Osteoblast (primary cell): ENCODE measurements around the gene ZBTB24. TPM values are rescaled to one million over a fixed set of nuclear protein-coding genes. Genes with fewer than 3 reads are reported as not detected.

Experiments
- DNase-seq: peaks from one replicate; pipeline ENCODE4 v3.0.0; 2011; ENCODE audit warnings: low spot score, mixed read lengths; ENCODE audit not compliant: insufficient read length; ENCODE audit errors: missing footprints
- H2AFZ ChIP-seq: 2 replicates; pipeline ENCODE4 v1.6.0; 2011; ENCODE audit warnings: mild to moderate bottlenecking, low read length
- H3K27ac ChIP-seq: 2 replicates; pipeline ENCODE4 v1.5.1; 2011; ENCODE audit warnings: mild to moderate bottlenecking, low read depth, low read length, moderate library complexity
- H3K27me3 ChIP-seq: 2 replicates; pipeline ENCODE4 v1.6.0; 2012; ENCODE audit warnings: mild to moderate bottlenecking, control low read depth, inconsistent platforms, low read length, moderate library complexity; ENCODE audit not compliant: insufficient read depth
- H3K36me3 ChIP-seq: 2 replicates; pipeline ENCODE4 v1.5.1; 2011; ENCODE audit warnings: mild to moderate bottlenecking, low read length, control low read depth, moderate library complexity; ENCODE audit not compliant: insufficient read depth
- H3K4me1 ChIP-seq: 2 replicates; pipeline ENCODE4 v1.5.1; 2011; ENCODE audit warnings: mild to moderate bottlenecking, low read length, control low read depth, moderate library complexity; ENCODE audit not compliant: insufficient read depth
- H3K4me2 ChIP-seq: 2 replicates; pipeline ENCODE4 v1.6.0; 2011; ENCODE audit warnings: mild to moderate bottlenecking, low read length; ENCODE audit not compliant: insufficient read depth
- H3K4me3 ChIP-seq: fragments of 200-600 bp; sonication (generic); 3 replicates; pipeline ENCODE4 v1.5.1; 2012; ENCODE audit warnings: mild to moderate bottlenecking, low read length, inconsistent platforms; ENCODE audit not compliant: insufficient read depth
- H3K79me2 ChIP-seq: 2 replicates; pipeline ENCODE4 v1.6.0; 2012; ENCODE audit warnings: mild to moderate bottlenecking, low read length, control low read depth, inconsistent platforms; ENCODE audit not compliant: insufficient read depth
- H3K9me3 ChIP-seq: 2 replicates; pipeline ENCODE4 v1.5.1; 2011; ENCODE audit warnings: low read depth, low read length, control low read depth
- H4K20me1 ChIP-seq: 2 replicates; pipeline ENCODE4 v1.6.0; 2012; ENCODE audit warnings: mild to moderate bottlenecking, low read length, control low read depth; ENCODE audit not compliant: insufficient read depth
- total RNA-seq: library from RNA; depleted of rRNA; stranded (reverse); fragments of >200 nt; gene quantifications from 2 replicates; pipeline ENCODE4 v1.2.3, GENCODE V29; 2012
- TF ChIP-seq, protein P1 (sequence below): IDR thresholded peaks from 2 replicates; pipeline ENCODE4 v1.5.1; 2011; ENCODE audit warnings: mild to moderate bottlenecking, low read depth, low read length, moderate library complexity; ENCODE audit errors: extremely low read depth

ZBTB24 gene
- total RNA-seq, 1 donor: 8.7 TPM

DNA sequence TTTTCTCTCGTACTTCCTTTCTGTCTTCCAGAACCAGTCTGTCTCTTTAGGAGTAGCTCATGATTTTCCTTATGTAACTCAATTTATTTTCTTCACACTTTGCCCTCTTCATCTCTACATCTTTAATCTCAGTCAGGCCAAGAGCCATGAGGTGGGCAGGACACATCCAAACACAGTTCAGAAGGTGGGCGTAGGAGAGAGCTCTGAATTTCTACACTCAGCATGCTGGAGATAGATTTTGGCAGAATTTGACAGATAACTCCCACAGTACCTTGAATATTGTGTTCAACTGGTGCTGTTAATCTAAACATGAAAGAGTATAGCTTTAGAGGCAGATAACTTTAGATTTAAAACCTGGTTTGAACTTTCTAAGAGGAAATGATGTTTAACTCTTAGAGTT lies 23.8 kb upstream of the ZBTB24 start:
- H3K9me3 ChIP-seq: no peaks in the 10 kb centered on the region
- no peak overlapping the region for H2AFZ ChIP-seq
- TF ChIP-seq, protein P1, sequence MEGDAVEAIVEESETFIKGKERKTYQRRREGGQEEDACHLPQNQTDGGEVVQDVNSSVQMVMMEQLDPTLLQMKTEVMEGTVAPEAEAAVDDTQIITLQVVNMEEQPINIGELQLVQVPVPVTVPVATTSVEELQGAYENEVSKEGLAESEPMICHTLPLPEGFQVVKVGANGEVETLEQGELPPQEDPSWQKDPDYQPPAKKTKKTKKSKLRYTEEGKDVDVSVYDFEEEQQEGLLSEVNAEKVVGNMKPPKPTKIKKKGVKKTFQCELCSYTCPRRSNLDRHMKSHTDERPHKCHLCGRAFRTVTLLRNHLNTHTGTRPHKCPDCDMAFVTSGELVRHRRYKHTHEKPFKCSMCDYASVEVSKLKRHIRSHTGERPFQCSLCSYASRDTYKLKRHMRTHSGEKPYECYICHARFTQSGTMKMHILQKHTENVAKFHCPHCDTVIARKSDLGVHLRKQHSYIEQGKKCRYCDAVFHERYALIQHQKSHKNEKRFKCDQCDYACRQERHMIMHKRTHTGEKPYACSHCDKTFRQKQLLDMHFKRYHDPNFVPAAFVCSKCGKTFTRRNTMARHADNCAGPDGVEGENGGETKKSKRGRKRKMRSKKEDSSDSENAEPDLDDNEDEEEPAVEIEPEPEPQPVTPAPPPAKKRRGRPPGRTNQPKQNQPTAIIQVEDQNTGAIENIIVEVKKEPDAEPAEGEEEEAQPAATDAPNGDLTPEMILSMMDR: no peak
- no peak overlapping the region for H3K4me2 ChIP-seq
- no peaks in the 10 kb centered on the region for H4K20me1 ChIP-seq
- no peak for DNase-seq
- no peaks in the 10 kb centered on the region for H3K36me3 ChIP-seq
- H3K4me3 ChIP-seq: no peak overlapping the region
- H3K27me3 ChIP-seq: peaks cover 3% of the 10 kb centered on the region
- no peaks in the 10 kb centered on the region for H3K4me1 ChIP-seq
- H3K79me2 ChIP-seq: no peaks in the 10 kb centered on the region
- H3K27ac ChIP-seq: no peak overlapping the region

DNA sequence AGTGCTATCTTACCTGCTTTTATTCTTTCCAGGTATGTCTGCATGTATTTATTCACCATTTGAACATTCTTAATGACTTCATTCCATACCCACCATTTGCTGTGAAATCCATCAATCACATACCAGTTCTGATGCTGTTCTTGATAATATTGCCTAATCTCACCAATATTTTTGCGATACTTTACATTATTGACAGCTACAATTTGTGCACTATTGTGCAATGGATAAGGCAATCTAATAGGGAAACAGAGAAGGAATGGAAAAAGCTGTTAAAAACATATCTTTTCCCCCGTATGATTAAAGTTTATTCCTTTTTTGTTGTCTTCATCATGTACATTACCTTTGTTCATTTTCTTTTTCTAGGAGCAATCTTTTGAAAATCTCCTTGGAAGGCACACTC lies 23.3 kb upstream of the ZBTB24 start:
- no peak overlapping the region for H2AFZ ChIP-seq
- no peak for DNase-seq
- H3K4me2 ChIP-seq: no peak overlapping the region
- H3K36me3 ChIP-seq: no peaks in the 10 kb centered on the region
- H3K27me3 ChIP-seq: peaks cover 3% of the 10 kb centered on the region
- no peaks in the 10 kb centered on the region for H3K9me3 ChIP-seq
- H3K27ac ChIP-seq: no peak overlapping the region
- TF ChIP-seq, protein P1: no peak
- H4K20me1 ChIP-seq: no peaks in the 10 kb centered on the region
- H3K4me3 ChIP-seq: no peak overlapping the region
- H3K79me2 ChIP-seq: no peaks in the 10 kb centered on the region
- H3K4me1 ChIP-seq: no peaks in the 10 kb centered on the region

DNA sequence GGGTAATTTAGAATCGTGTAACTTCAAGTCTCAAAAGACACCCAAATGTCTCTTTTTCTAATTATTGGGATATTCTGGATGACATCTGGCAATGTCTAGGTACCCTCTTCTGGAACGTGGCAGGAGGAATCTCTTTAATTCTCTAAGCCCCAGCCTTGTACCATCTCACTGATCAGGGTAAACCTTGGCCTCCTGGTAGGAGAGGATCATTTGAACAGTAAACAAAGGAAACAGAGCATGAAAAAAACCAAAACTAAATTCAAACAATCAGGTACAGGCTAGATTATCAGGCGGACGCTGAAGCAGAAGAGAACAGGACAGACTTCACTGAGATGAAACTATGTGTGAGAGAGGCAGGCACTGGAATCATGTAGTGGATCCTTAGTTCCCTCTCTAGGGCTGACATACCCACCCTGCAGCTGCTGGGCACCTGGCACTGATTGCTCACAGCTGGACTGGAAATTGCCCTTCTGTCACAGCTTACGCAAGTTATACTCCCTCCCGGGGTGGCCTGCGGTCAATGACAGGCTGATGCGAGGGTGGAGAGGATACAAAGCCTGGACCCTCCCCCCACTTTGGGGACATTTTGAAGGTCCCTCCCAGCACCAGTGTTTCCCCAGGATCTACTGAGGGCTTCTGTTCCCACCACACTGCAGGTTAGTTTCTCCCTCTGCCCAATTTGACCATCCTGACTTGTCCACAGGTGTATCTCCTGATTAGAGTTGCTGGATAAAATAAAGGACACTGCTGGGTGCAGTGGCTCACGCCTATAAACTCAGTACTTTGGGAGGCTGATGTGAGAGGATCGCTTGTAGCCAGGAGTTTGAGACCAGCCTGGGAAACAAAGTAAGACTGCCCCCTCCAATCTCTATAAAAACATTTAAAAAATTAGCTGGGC lies 20.6 kb upstream of the ZBTB24 start:
- Histone ChIP-seq H3K9me3 (no peaks in the 10 kb centered on the region), H3K27me3 (peaks cover 3% of the 10 kb centered on the region), H3K4me1 (no peaks in the 10 kb centered on the region), H3K27ac (no peak overlapping the region), H3K4me2 (no peak overlapping the region), H3K79me2 (no peaks in the 10 kb centered on the region), H2AFZ (no peak overlapping the region), H4K20me1 (no peaks in the 10 kb centered on the region), H3K4me3 (no peak overlapping the region), H3K36me3 (no peaks in the 10 kb centered on the region)
- TF ChIP-seq, protein P1: no peak
- no peak for DNase-seq

DNA sequence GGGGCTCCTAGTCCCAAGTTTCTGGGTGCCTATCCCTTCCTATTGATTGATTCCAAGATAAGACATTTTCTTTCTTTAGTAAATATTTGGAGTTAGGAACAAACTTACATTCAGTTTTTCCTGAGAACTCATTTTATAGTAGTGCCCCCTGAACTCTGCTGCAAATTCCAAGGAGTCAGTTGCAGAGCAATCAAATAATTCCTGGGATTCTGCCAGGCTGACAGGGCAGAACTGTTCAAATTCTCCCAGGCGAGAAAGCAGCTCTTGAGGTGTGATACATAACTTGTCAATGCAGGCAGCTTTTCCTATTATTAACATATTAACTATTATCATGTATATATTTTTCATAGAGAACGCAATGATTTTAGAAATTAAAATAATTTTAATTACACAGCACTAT lies 15.9 kb upstream of the ZBTB24 start:
- no peaks in the 10 kb centered on the region for H3K79me2 ChIP-seq
- H3K4me1 ChIP-seq: no peaks in the 10 kb centered on the region
- no peak overlapping the region for H3K4me2 ChIP-seq
- peaks cover 9% of the 10 kb centered on the region for H3K27me3 ChIP-seq
- no peak overlapping the region for H3K27ac ChIP-seq
- no peaks in the 10 kb centered on the region for H3K9me3 ChIP-seq
- no peak overlapping the region for H3K4me3 ChIP-seq
- H3K36me3 ChIP-seq: no peaks in the 10 kb centered on the region
- no peak overlapping the region for H2AFZ ChIP-seq
- no peak for DNase-seq
- H4K20me1 ChIP-seq: no peaks in the 10 kb centered on the region
- TF ChIP-seq, protein P1: no peak
